Heart right ventricle (tissue), 16 donors: ENCODE data around the gene RGS16. TPM values are rescaled to one million over a fixed set of nuclear protein-coding genes. Genes with fewer than 3 reads are reported as not detected.

Source experiments
- ATAC-seq, 8 donors: fragments of 200-7000 bp; cut with Tn5 transposase; one replicate each; pipeline ENCODE4 v1.9.1; 2020; ENCODE audit warnings: mild to moderate bottlenecking in 8 of 8, moderate library complexity in 8 of 8, moderate number of reproducible peaks in 1 of 8
- DNase-seq, 2 donors: peaks; one replicate each; pipeline ENCODE4 v3.0.0-alpha.2; 2020
- H3K27ac ChIP-seq, 10 donors: fragments of 200-600 bp; sonication (generic) in 2 of 10; one replicate each; pipeline versions ENCODE4 v1.5.0 to v1.8.0; 2020 to 2022; ENCODE audit warnings: mild to moderate bottlenecking in 3 of 10
- H3K27me3 ChIP-seq, 7 donors: fragments of 200-600 bp; one replicate each; pipeline ENCODE4 v1.8.0; 2021 to 2022; ENCODE audit warnings: mild to moderate bottlenecking in 2 of 7
- H3K36me3 ChIP-seq, 9 donors: fragments of 200-600 bp; sonication (generic) in 1 of 9; one replicate each; pipeline versions ENCODE4 v1.5.0 to v1.8.0; 2020 to 2022; ENCODE audit warnings: mild to moderate bottlenecking in 2 of 9
- H3K4me1 ChIP-seq, 9 donors: fragments of 200-600 bp; sonication (generic) in 1 of 9; one replicate each; pipeline versions ENCODE4 v1.5.0 to v1.8.0; 2020 to 2022; ENCODE audit warnings: mild to moderate bottlenecking in 4 of 9
- H3K4me3 ChIP-seq, 10 donors: fragments of 200-600 bp; sonication (generic) in 2 of 10; one replicate each; pipeline versions ENCODE4 v1.5.0 to v1.8.0; 2020 to 2022; ENCODE audit warnings: mild to moderate bottlenecking in 7 of 10, moderate library complexity in 2 of 10
- H3K9me3 ChIP-seq, 11 donors: fragments of 200-600 bp in 10 of 11; sonication (generic) in 2 of 11; one replicate each; pipeline versions ENCODE4 v1.5.0 to v1.8.0; 2013 to 2022; ENCODE audit warnings: mild to moderate bottlenecking in 2 of 11, control low read depth in 1 of 11, moderate library complexity in 1 of 11
- WGBS, 2 donors: extraction: QIAGEN DNeasy Blood & Tissue Kit; methylation state at CpG; one replicate each; pipeline ENCODE4 v1.1.7; 2013; ENCODE audit warnings: inconsistent platforms in 1 of 2; 5-methylcytosine and 5-hydroxymethylcytosine counted together
- intact Hi-C, 10 donors: fragments of 100-400 bp; cut with DNase I; formaldehyde crosslinking; loops; one replicate each; pipeline versions ENCODE4 v1.11.1 to v1.14.2; 2022
- polyA plus RNA-seq, 2 donors: library from polyadenylated mRNA; stranded (reverse); fragments of 200-250 nt; gene quantifications; one replicate each; pipeline ENCODE4 v1.2.3, GENCODE V29; 2013
- total RNA-seq, 10 donors: library from RNA; stranded (reverse); fragmentation: NEBNext Ultra II Directional in 3 of 10; extraction: Animal tissue kit (Norgen Biotek cat#: 25700) in 3 of 10; gene quantifications; one replicate each; pipeline versions ENCODE4 v1.2.1 to v1.2.4, GENCODE V29; 2021 to 2023
- TF ChIP-seq, protein P1 (sequence below), 9 donors: fragments of 200-600 bp; sonication (generic) in 2 of 9; IDR thresholded peaks; one replicate each; pipeline versions ENCODE4 v1.5.0 to v1.8.0; 2021 to 2022; ENCODE audit warnings: antibody characterized with exemption in 9 of 9, mild to moderate bottlenecking in 5 of 9, moderate library complexity in 1 of 9
- donor health status: Arrhythmogenic right ventricular cardiomyopathy.
- donor health status: ischemic (EF 13 %, LVEDD 7.1; RV severe dilation, severe dysfunction).
- donor health status: healthy with polysubstance abuse.
- donor health status: DM: no; HTN: yes; CAD: no.
- donor health status: DM: no; HTN: no; CAD: no.
- donor health status: ischemic (EF 25% LVEDD 6.9; RV normal size, moderate dysfunction).
- donor health status: ischemic (EF 25% LVEDD 5.7; RV mildly dilated, moderate dysfunction).
- donor health status: healthy.
- donor health status: DM: yes; HTN: yes; CAD: no.
- donor health status: Ischemic cardiomyopathy.
- donor health status: ischemic (EF 35%, LVEDD 5.7; RV mildly dilated, moderate dysfunction).
- donor health status: nonischemic (EF 11% LVEDD 7.7; RV severe dilation, severe dysfunction).
- donor health status: DM: yes; HTN: yes; CAD: no.
- donor health status: PGD.
- donor health status: ischemic (EF 29% LVEDD 5.4; RV normal size, mild dysfunction).
- donor health status: nonischemic (EF 23%, LVEDD 6.1; RV moderate dilation, normal function).

RGS16 gene
- total and polyA plus RNA-seq, 12 donors = 0.42 to 8.7 (median 2.3) TPM

DNA sequence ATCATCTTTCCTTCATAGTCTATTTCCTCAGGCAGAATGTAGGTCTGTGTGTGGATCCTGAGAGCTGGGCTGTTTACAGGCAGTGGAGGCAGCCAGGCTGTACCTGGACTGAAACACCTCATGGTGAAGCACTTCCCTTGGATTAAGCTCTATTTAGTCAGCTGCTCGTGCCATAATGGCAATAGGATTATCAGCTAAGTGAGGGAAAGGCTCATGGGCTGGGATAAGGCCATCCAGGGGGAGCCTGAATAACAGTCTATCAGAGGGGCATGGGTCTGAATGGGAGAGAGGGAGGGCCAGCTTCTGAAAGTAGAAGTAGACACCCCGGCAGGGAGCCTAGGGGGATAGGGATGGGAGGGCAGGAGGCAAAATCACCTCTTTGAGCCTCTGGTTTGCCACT, 23.5 kb downstream of the RGS16 start:
- no peak overlapping the region for H3K27ac ChIP-seq
- no peak for DNase-seq
- no peaks in the 10 kb centered on the region for H3K9me3 ChIP-seq
- intact Hi-C loops = no loop called here
- H3K4me3 ChIP-seq = no peak overlapping the region
- TF ChIP-seq, protein P1, sequence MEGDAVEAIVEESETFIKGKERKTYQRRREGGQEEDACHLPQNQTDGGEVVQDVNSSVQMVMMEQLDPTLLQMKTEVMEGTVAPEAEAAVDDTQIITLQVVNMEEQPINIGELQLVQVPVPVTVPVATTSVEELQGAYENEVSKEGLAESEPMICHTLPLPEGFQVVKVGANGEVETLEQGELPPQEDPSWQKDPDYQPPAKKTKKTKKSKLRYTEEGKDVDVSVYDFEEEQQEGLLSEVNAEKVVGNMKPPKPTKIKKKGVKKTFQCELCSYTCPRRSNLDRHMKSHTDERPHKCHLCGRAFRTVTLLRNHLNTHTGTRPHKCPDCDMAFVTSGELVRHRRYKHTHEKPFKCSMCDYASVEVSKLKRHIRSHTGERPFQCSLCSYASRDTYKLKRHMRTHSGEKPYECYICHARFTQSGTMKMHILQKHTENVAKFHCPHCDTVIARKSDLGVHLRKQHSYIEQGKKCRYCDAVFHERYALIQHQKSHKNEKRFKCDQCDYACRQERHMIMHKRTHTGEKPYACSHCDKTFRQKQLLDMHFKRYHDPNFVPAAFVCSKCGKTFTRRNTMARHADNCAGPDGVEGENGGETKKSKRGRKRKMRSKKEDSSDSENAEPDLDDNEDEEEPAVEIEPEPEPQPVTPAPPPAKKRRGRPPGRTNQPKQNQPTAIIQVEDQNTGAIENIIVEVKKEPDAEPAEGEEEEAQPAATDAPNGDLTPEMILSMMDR (IDR thresholded peaks at IDR 0.05) = no peak
- no peaks in the 10 kb centered on the region for H3K27me3 ChIP-seq
- H3K36me3 ChIP-seq = peaks cover 0 to 91% (median 26%) of the 10 kb centered on the region in 9 donors
- WGBS, 2 donors = 86 to 93% methylated on average over 2 of the region's 2 CpGs
- ATAC-seq = no peak
- H3K4me1 ChIP-seq = peaks cover 0 to 27% (median 12%) of the 10 kb centered on the region in 9 donors

DNA sequence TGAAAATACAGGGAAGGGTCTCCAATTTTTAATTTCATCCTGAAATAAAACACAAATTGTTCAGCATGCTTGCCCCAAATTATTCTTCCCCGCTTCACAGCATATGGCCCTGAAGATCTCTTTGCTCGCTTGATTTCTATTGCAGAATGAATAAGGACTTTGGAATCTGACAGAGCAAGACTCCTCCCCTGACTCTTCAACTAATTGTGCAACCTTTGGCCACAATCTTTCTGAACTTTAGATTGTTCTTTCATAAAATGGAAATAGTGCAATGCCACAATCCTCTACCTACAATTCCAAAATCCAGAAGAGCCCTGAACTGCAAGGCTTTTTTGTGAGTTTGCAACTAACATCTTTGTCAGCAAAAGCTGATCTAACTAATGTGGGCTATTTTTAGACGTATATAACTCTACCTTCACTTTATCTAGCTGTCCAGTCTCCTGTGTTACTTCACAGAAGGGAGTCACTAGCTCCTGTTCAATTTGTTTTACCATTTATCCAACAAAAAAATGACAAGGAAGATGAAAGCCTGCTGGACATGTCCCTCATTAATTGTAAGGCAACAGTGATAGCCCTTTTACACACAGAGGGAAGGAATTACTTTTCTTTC, 28.5 kb downstream of the RGS16 start:
- Histone ChIP-seq H3K27me3 (no peaks in the 10 kb centered on the region), H3K4me1 (peaks cover 0 to 7% (median 0%) of the 10 kb centered on the region in 9 donors), H3K27ac (no peak overlapping the region), H3K4me3 (no peak overlapping the region), H3K36me3 (peaks cover 0 to 79% (median 27%) of the 10 kb centered on the region in 9 donors), H3K9me3 (no peaks in the 10 kb centered on the region)
- 64 to 74% methylated on average over 3 of the region's 3 CpGs for WGBS, 2 donors
- TF ChIP-seq, protein P1 (IDR thresholded peaks at IDR 0.05) = no peak
- intact Hi-C loops = no loop called here
- DNase-seq (no peak), ATAC-seq (peak in 1 of 8 donors; percentile 78)

DNA sequence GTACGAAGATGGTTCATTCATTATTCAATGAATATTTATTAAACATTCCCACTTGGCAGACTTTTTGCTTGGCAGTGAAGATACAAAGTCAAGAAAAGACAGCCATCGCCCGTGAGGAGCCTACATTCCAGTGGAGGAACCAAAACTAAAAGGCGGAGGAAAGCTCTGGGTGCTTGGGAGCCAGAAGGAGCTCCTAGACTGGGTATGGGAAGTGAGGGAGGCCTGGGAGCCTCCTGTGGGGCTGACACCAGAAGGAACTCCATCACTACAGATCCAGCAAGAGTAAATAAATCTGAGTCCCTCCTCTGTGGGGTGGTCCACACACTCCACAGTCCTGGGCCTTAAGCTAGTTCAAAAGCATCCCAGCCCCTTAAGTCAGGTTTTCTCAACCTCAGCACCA, 30.0 kb downstream of the RGS16 start:
- intact Hi-C loops = no loop called here

DNA sequence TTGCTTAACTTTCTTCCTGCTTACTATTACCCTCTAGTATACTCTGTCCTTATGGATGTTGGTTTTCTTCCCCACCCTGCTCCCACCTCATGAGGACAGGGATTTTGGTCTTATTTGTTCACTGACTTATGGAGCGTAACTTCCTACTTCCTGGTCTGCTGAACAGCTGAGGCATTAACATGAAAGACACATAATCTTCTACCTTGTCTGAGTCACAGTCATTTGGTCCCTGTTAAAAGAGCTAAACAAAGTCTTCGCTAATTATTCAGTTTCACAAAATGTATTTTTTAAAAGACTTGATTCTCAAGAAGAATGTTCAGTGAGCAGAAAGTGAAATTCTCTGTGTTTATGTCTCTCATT, 33.6 kb downstream of the RGS16 start:
- H3K27me3 ChIP-seq = no peaks in the 10 kb centered on the region
- intact Hi-C loops = no loop called here
- DNase-seq (no peak), ATAC-seq (no peak)
- no peak overlapping the region for H3K27ac ChIP-seq
- peaks cover 0 to 3% (median 0%) of the 10 kb centered on the region in 9 donors for H3K4me1 ChIP-seq
- no peak overlapping the region for H3K4me3 ChIP-seq
- 81 to 96% methylated on average over 2 of the region's 2 CpGs for WGBS, 2 donors
- H3K36me3 ChIP-seq = peaks cover 0 to 31% (median 11%) of the 10 kb centered on the region in 9 donors
- H3K9me3 ChIP-seq = peaks cover 0 to 10% (median 0%) of the 10 kb centered on the region in 11 donors
- TF ChIP-seq, protein P1 (IDR thresholded peaks at IDR 0.05) = no peak

More for the DNA sequence above, 30.0 kb downstream of the RGS16 start:
- H3K36me3 ChIP-seq = peaks cover 0 to 65% (median 15%) of the 10 kb centered on the region in 9 donors
- WGBS, 2 donors = 95 to 97% methylated on average over 4 of the region's 4 CpGs
- TF ChIP-seq, protein P1 (IDR thresholded peaks at IDR 0.05) = no peak
- no peak for DNase-seq
- H3K4me3 ChIP-seq = no peak overlapping the region
- no peaks in the 10 kb centered on the region for H3K9me3 ChIP-seq
- H3K27me3 ChIP-seq = no peaks in the 10 kb centered on the region
- ATAC-seq = no peak
- H3K27ac ChIP-seq = no peak overlapping the region
- H3K4me1 ChIP-seq = peaks cover 0 to 7% (median 0%) of the 10 kb centered on the region in 9 donors
